Inferior parietal cortex (tissue), 1 donor: ENCODE data around the gene HSD11B1.
"Not testable (repeated sequence)": the region's sequence is repeated elsewhere in the genome, so short reads cannot be mapped to it uniquely, and the experiment has no call there.

Source experiments
- DNase-seq: peaks from one replicate; pipeline ENCODE4 v3.0.0-alpha.2; 2016; ENCODE audit errors: extremely low spot score

HSD11B1 gene

GRCh38 chr1:209691237-209691636 is 13.4 kb upstream of the HSD11B1 start:
- DNase-seq: no peak

GRCh38 chr1:209692296-209692695 is 12.3 kb upstream of the HSD11B1 start:
- DNase-seq: no peak

- peak; percentile 96 for DNase-seq
These were observed 11.7 kb upstream of the HSD11B1 start for GRCh38 chr1:209692745-209693504.

GRCh38 chr1:209696673-209697072 is 8.0 kb upstream of the HSD11B1 start:
- DNase-seq: no peak

GRCh38 chr1:209697126-209697525 is 7.5 kb upstream of the HSD11B1 start:
- no peak for DNase-seq

- not testable (repeated sequence) for DNase-seq
These were observed 4.0 kb upstream of the HSD11B1 start for GRCh38 chr1:209700686-209701085.

- no peak for DNase-seq
These were observed 1.8 kb upstream of the HSD11B1 start for GRCh38 chr1:209702832-209703231.

GRCh38 chr1:209703834-209704504 is 677 bp upstream of the HSD11B1 start:
- no peak for DNase-seq

- no peak for DNase-seq
These were observed 470 bp downstream of the HSD11B1 start for GRCh38 chr1:209705033-209705598.

GRCh38 chr1:209706622-209707021 is 2.0 kb downstream of the HSD11B1 start:
- DNase-seq: no peak

GRCh38 chr1:209707308-209707707 is 2.7 kb downstream of the HSD11B1 start:
- no peak for DNase-seq

GRCh38 chr1:209708297-209708696 is 3.7 kb downstream of the HSD11B1 start:
- no peak for DNase-seq

- DNase-seq: no peak
These were observed 5.4 kb downstream of the HSD11B1 start for GRCh38 chr1:209710093-209710492.

GRCh38 chr1:209710847-209711246 is 6.2 kb downstream of the HSD11B1 start:
- no peak for DNase-seq

- DNase-seq: peak; percentile 63
These were observed 9.7 kb downstream of the HSD11B1 start for GRCh38 chr1:209714338-209714737.

GRCh38 chr1:209715314-209715713 is 10.7 kb downstream of the HSD11B1 start:
- DNase-seq: no peak

GRCh38 chr1:209717818-209718217 is 13.2 kb downstream of the HSD11B1 start:
- DNase-seq: no peak

- no peak for DNase-seq
These were observed 15.7 kb downstream of the HSD11B1 start for GRCh38 chr1:209720326-209720725.

GRCh38 chr1:209720826-209721225 is 16.2 kb downstream of the HSD11B1 start:
- no peak for DNase-seq

- no peak for DNase-seq
These were observed 16.7 kb downstream of the HSD11B1 start for GRCh38 chr1:209721323-209721722.

GRCh38 chr1:209723265-209723664 is 18.6 kb downstream of the HSD11B1 start:
- DNase-seq: no peak

- DNase-seq: no peak
These were observed 19.4 kb downstream of the HSD11B1 start for GRCh38 chr1:209723756-209724693.
